Measurements from ENCODE around the gene SLCO2B1.

DNA sequence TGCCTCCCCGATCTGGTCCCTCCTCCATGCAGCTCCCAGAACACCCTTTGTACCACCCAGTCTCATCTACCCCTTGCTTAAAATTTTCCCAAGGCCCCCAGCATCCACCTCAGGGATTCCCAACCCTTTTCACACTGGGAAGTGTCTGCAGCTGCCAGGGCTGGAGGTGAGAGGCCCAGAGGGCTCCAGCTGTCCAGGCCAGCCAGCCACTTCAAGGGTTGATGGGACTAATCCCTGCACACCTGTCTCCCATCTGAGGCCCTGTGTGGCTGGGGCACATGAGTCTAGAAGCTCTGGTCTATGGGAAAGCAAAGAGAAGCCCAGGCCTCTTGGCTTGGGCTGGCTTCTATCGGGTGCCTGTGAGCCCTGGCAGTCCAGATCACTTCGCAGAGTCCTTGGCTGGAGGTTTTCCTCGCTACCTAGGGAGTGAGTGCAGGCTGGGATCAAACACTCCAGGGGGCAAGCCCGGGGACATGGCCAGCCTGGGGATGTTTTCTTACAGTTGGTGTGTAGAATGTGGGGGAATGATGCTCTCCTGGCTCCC is 48.6 kb downstream of the SLCO2B1 start:
- TF ChIP-seq EZH2 (IDR thresholded peaks at IDR 0.05; ENCODE audit: insufficient read depth, low read length), result no peak
- TF ChIP-seq, protein P1, sequence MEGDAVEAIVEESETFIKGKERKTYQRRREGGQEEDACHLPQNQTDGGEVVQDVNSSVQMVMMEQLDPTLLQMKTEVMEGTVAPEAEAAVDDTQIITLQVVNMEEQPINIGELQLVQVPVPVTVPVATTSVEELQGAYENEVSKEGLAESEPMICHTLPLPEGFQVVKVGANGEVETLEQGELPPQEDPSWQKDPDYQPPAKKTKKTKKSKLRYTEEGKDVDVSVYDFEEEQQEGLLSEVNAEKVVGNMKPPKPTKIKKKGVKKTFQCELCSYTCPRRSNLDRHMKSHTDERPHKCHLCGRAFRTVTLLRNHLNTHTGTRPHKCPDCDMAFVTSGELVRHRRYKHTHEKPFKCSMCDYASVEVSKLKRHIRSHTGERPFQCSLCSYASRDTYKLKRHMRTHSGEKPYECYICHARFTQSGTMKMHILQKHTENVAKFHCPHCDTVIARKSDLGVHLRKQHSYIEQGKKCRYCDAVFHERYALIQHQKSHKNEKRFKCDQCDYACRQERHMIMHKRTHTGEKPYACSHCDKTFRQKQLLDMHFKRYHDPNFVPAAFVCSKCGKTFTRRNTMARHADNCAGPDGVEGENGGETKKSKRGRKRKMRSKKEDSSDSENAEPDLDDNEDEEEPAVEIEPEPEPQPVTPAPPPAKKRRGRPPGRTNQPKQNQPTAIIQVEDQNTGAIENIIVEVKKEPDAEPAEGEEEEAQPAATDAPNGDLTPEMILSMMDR (IDR thresholded peaks at IDR 0.05; ENCODE audit: insufficient read depth, low read depth, low read length), result no peak
